Lower leg skin (tissue), 3 donors: ENCODE results near the gene ME1.

Experiments
- CTCF ChIP-seq, 3 donors: fragments of 450-650 bp; IDR thresholded peaks; one replicate each; pipeline ENCODE4 v1.5.1; 2016; ENCODE audit warnings: antibody characterized with exemption in 3 of 3, mild to moderate bottlenecking in 3 of 3, moderate library complexity in 2 of 3
- POLR2A ChIP-seq, 2 donors: fragments of 450-650 bp; IDR thresholded peaks; one replicate each; pipeline ENCODE4 v1.6.1; 2016 to 2017; ENCODE audit warnings: antibody characterized with exemption in 2 of 2, mild to moderate bottlenecking in 1 of 2, moderate library complexity in 1 of 2

GRCh38 chr6:83258517-83258916, 172.3 kb downstream of the ME1 start:
- TF ChIP-seq POLR2A (IDR thresholded peaks at IDR 0.05) (no peak), CTCF (IDR thresholded peaks at IDR 0.05) (no peak)
